GM19025 (cell line): ENCODE results near the gene IGFBP6.
A peak's percentile ranks its signal among the peaks of the same experiment; 100 is the strongest.

Experiments used
- ATAC-seq: cut with Tn5 transposase; IDR thresholded peaks from one replicate; pipeline ENCODE4 v1.9.1; 2021; ENCODE audit warnings: mild to moderate bottlenecking, low read depth, moderate library complexity; ENCODE audit not compliant: unreplicated experiment

IGFBP6 gene

DNA sequence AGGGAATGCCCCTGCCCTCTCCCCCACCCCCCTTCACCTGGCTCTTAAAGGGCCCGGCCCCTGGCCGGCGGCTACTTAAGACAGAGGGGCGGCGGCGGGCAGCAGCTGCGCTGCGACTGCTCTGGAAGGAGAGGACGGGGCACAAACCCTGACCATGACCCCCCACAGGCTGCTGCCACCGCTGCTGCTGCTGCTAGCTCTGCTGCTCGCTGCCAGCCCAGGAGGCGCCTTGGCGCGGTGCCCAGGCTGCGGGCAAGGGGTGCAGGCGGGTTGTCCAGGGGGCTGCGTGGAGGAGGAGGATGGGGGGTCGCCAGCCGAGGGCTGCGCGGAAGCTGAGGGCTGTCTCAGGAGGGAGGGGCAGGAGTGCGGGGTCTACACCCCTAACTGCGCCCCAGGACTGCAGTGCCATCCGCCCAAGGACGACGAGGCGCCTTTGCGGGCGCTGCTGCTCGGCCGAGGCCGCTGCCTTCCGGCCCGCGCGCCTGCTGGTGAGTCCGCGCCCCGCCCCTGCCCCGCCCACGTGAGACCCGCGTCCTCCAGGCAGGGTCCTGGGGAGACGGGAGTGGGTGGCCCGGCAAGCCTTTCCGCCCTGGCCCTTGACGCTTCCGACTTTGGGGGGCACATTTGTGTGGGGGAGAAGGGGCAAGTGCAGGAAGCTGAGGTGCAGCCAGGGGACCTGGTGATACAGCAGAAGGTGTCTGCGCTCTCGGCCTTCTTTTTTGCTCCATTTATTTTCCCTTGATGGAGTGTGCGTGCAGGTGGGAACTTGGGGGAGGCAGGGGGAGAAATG lies at the start of gene IGFBP6:
IGFBP6 (plus strand) TSS at position 104 of the 790 bp plus-strand sequence; CDS start at position 155, 51 bp downstream.
- no peak for ATAC-seq

- no peak for ATAC-seq
These were observed 49.3 kb upstream of the IGFBP6 start for GRCh38 chr12:53048033-53048779.

DNA sequence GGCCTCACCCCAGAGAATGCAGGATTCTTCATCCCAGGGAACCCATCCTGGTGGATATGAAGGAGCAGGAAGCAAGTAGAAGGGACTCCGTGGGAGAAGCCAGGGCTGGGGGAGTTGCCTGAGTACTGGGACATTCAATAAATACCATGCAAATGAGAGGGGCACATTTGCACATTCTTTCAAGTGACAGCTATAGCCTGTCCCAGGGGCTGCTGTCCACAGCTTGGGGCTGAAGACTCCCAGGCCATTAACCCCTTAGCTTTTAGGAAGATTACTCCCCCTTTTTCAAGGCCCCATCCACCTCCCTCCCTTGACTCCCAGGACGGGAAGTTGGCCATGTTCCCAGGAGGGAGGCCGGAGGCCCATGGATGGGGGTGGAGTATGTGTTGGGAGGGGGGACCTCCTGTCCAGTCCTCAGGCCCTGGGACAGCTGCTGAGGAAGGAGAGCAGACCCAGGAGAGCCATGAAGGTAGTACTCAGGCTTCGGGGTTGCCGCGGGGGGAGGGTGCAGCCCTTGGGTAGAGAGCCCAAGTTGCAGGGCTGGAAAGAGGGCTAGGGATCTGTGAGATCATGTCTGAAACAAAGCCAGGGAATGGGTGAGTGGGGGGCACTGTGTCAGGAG lies 48.6 kb upstream of the IGFBP6 start:
- no peak for ATAC-seq

GRCh38 chr12:53049571-53050318 lies 47.7 kb upstream of the IGFBP6 start, which contains the start of gene TNS2:
TNS2 (plus strand) TSS chr12:53050065; CDS start chr12:53050186, 121 bp downstream.
- ATAC-seq = no peak

- ATAC-seq = no peak
These were observed 46.9 kb upstream of the IGFBP6 start for GRCh38 chr12:53050426-53051057.

GRCh38 chr12:53051058-53051880 lies 46.2 kb upstream of the IGFBP6 start:
- ATAC-seq = no peak

- ATAC-seq = no peak
These were observed 45.5 kb upstream of the IGFBP6 start for GRCh38 chr12:53051881-53052412.

DNA sequence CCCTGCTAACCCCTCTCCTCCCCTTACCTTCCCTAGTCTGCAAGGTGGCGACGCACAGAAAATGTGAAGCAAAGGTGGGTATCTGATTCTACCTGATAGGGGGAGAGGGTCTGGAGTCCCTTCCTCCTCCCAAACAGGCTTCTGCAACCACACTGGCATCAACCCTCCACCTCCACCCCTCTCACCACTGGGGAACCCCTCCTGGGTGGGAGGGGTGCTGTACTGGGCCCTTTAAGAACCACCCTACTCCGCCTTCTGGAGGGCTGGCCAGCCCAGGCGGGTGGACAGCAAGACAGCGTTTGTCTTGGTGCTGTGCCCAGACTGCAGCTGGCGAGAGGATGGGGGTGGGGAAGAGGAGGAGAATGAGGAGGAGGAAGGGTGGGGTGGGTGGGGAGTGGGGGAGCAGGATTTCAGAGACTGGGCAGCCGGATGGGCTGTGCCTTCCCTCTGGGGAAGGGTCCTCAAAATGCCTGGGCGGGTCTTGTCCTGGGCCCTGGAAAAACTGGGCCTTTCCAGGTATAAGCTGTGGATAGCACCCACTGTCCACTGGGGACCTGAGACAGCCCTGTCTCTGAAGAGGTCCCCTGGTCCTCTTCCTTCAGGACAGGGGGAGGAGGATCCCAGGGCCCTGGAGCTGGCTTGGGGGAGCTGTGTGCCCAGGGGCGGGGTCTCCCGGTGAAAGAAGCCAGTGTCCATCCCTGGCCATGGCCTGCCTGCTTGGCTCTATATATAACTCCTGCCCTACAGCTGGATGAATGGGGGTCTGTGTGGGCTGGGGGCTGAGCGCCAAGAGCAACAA lies 44.8 kb upstream of the IGFBP6 start:
- no peak for ATAC-seq

GRCh38 chr12:53053218-53054111 lies 44.0 kb upstream of the IGFBP6 start:
- no peak for ATAC-seq

DNA sequence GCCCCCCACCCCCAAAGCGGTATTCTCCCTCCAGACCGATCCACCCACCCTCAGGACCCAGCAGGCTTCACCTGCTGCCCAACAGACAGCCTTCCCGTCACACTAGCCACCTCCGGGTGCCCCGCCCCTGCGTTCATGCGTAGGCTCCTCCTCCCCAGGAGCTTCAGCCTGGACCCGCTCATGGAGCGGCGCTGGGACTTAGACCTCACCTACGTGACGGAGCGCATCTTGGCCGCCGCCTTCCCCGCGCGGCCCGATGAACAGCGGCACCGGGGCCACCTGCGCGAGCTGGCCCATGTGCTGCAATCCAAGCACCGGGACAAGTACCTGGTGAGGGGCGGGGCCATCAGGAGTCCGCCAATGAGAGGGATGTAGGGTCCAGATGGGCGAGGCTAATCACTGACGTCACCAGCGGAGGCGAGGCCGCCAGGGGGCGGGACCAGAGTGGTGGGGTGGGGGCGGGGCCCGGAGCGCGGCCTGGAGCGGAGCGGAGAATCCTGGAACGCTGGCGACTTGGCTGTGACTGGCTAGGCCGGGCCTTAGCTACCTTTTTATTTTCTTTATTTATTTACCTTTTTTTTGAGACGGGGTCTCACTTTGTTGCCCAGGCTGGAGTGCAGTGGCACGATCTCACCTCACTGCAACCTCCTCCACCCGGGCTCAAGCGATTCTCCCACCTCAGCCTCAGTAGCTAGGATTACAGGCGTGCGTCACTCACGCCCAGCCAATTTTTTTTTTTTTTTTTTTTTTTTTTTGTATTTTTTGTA lies 43.2 kb upstream of the IGFBP6 start:
- ATAC-seq = peak; percentile 97

- ATAC-seq = no peak
These were observed 41.8 kb upstream of the IGFBP6 start for GRCh38 chr12:53055471-53056266.

- no peak for ATAC-seq
These were observed 41.2 kb upstream of the IGFBP6 start for GRCh38 chr12:53056296-53056695.

GRCh38 chr12:53056901-53057300 lies 40.6 kb upstream of the IGFBP6 start:
- ATAC-seq = no peak

DNA sequence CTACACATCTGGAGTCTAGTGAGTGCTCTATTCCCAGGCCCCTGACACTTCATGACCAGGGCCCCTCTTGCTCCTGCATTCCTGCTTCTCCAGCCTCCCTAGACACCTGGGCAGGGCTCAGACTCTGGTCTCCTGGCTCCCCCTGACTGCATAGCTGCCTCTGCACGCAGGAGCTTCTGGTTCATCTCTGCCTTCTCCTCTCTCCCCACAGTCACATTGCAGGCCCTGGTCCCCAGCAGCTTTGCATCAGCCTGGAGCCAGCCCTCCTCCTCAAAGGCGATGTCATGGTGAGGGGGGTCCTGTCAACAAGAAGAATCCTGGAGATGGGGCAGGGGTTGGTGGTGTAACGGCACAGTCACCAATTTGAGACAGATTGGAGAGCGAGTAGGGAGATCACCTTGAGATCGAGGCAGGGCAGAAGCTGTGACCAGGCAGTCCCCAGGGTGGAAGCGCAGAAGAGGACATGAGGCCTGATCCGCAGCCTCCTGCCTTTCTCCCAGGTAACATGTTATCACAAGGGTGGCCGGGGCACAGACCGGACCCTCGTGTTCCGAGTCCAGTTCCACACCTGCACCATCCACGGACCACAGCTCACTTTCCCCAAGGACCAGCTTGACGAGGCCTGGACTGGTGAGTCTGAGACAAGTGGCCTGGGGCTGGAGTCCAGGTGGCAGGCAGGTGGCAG lies 39.5 kb upstream of the IGFBP6 start:
- ATAC-seq = no peak
